BE2C (cell line): Measurements from ENCODE around the gene ESRRA.
"Not testable (repeated sequence)": the region's sequence is repeated elsewhere in the genome, so short reads cannot be mapped to it uniquely, and the experiment has no call there.

Experiments used
- DNase-seq: peaks from one replicate; pipeline ENCODE4 v3.0.0-alpha.2; 2020
- H3K27me3 ChIP-seq: fragments of 250-450 bp; sonication (Bioruptor Pico); 2 replicates; pipeline ENCODE4 v1.5.1; 2020; ENCODE audit warnings: mild to moderate bottlenecking
- H3K36me3 ChIP-seq: fragments of 250-450 bp; sonication (Bioruptor Pico); 2 replicates; pipeline ENCODE4 v1.5.1; 2020; ENCODE audit warnings: mild to moderate bottlenecking
- H3K4me1 ChIP-seq: fragments of 250-450 bp; sonication (Bioruptor Pico); 2 replicates; pipeline ENCODE4 v1.5.1; 2020
- H3K4me3 ChIP-seq: 2 replicates; pipeline ENCODE4 v1.5.1; 2011; ENCODE audit warnings: low read depth, low read length
- H3K9me3 ChIP-seq: fragments of 250-450 bp; sonication (Bioruptor Pico); 2 replicates; pipeline ENCODE4 v1.5.1; 2020
- TF ChIP-seq, protein P1 (sequence below): IDR thresholded peaks from 2 replicates; pipeline ENCODE4 v1.5.1; 2012; ENCODE audit warnings: mild to moderate bottlenecking, low read depth, low read length

The ESRRA gene

DNA sequence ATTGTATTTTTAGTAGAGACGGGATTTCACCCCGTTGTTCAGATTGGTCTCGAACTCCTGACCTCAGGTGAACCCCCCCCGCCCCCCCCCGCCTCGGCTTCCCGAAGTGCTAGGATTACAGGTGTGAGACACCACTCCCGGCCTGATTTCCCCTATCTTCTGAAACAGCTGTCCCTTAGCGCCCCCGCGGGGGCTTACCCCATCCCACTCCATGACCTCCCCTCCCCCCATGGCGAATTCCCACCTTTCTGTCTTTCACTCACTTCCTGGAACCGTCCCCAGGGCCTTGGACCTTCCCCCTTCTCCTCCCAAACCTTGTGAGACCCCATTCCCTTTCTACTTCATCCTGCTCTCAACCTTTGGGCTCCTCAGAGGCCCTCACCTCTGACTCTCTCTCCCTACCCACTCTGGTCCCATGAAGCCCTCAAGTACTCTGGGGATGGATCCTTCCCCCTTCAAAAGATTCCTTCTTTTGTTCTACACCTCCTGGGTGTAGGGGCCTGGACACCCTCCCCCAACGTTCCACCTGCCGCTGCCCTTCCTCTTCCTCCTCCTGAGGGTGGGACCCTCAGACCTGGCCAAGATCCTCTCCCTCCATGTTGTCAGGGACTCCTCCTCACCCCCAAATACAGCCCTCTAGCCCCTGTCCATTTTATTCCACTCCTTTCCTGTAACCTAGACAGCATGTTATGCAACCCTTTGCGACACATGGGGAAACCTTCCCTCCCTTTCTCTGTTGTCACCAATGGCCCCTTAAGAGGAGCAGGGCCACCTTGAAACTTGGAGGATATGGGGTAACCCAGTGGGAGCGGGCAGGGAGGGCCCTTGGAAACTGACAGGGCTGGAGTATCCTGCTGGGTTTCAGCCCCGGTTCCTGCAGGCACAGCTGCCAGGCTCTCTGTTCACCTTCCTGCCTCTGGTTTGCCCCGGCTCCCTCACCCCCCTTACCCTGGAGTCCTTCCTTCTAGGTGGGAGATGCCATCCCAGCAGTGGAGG lies 13.7 kb downstream of the ESRRA start:
- Histone ChIP-seq H3K4me1 (no peaks in the 10 kb centered on the region), H3K36me3 (0 out of 2 replicates have a peak, but pooled peaks cover 6% of the 10 kb centered on the region), H3K4me3 (peak overlapping the region; percentile 78), H3K27me3 (no peaks in the 10 kb centered on the region), H3K9me3 (no peaks in the 10 kb centered on the region)
- TF ChIP-seq, protein P1, sequence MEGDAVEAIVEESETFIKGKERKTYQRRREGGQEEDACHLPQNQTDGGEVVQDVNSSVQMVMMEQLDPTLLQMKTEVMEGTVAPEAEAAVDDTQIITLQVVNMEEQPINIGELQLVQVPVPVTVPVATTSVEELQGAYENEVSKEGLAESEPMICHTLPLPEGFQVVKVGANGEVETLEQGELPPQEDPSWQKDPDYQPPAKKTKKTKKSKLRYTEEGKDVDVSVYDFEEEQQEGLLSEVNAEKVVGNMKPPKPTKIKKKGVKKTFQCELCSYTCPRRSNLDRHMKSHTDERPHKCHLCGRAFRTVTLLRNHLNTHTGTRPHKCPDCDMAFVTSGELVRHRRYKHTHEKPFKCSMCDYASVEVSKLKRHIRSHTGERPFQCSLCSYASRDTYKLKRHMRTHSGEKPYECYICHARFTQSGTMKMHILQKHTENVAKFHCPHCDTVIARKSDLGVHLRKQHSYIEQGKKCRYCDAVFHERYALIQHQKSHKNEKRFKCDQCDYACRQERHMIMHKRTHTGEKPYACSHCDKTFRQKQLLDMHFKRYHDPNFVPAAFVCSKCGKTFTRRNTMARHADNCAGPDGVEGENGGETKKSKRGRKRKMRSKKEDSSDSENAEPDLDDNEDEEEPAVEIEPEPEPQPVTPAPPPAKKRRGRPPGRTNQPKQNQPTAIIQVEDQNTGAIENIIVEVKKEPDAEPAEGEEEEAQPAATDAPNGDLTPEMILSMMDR = no peak
- no peak for DNase-seq

DNA sequence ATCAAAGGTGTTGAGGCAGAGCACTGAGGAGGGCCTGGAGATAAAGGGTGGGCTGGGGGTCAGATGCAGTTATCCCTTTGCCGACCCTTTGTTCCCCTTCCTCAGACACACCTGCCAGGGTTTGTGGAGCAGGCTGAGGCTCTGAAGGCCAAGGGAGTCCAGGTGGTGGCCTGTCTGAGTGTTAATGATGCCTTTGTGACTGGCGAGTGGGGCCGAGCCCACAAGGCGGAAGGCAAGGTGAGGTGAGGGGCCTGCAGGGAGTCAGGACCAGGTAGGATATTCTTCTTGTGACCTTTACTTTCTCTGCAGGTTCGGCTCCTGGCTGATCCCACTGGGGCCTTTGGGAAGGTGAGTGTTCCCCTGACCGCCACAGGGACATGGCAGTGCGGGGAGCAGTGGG lies 15.2 kb downstream of the ESRRA start:
- H3K36me3 ChIP-seq = no peaks in the 10 kb centered on the region
- no peaks in the 10 kb centered on the region for H3K27me3 ChIP-seq
- TF ChIP-seq, protein P1 = no peak
- DNase-seq = no peak
- H3K4me3 ChIP-seq = no peak overlapping the region
- H3K4me1 ChIP-seq = no peaks in the 10 kb centered on the region
- H3K9me3 ChIP-seq = no peaks in the 10 kb centered on the region

DNA sequence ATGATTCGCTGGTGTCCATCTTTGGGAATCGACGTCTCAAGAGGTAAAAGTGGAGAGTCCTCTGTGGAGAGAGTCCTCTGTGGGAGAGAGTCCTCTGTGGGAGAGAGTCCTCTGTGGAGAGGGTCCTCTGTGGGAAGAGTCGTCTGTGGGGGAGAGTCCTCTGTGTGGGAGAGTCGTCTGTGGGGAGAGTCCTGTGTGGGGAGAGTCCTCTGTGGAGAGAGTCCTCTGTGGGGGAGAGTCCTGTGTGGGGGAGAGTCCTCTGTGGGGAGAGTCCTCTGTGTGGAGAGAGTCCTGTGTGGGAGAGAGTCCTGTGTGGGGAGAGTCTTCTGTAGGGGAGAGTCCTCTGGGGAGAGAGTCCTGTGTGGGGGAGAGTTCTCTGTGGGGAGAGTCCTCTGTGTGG lies 15.7 kb downstream of the ESRRA start:
- no peaks in the 10 kb centered on the region for H3K36me3 ChIP-seq
- no peak for DNase-seq
- TF ChIP-seq, protein P1 = no peak
- H3K9me3 ChIP-seq = no peaks in the 10 kb centered on the region
- H3K4me3 ChIP-seq = no peak overlapping the region
- no peaks in the 10 kb centered on the region for H3K27me3 ChIP-seq
- no peaks in the 10 kb centered on the region for H3K4me1 ChIP-seq

GRCh38 chr11:64321533-64321932 lies 16.2 kb downstream of the ESRRA start:
- H3K36me3 ChIP-seq = no peaks in the 10 kb centered on the region
- no peak for DNase-seq

GRCh38 chr11:64322925-64323260 lies 17.6 kb downstream of the ESRRA start:
- no peaks in the 10 kb centered on the region for H3K4me1 ChIP-seq
- TF ChIP-seq, protein P1 = no peak
- H3K27me3 ChIP-seq = no peaks in the 10 kb centered on the region
- H3K9me3 ChIP-seq = no peaks in the 10 kb centered on the region
- H3K36me3 ChIP-seq = no peaks in the 10 kb centered on the region
- no peak for DNase-seq
- no peak overlapping the region for H3K4me3 ChIP-seq

More at GRCh38 chr11:64321533-64321932, 16.2 kb downstream of the ESRRA start:
- Histone ChIP-seq H3K27me3 (no peaks in the 10 kb centered on the region), H3K4me3 (no peak overlapping the region), H3K9me3 (no peaks in the 10 kb centered on the region), H3K4me1 (no peaks in the 10 kb centered on the region)
- TF ChIP-seq, protein P1 = no peak

- TF ChIP-seq, protein P1 = no peak
- no peak for DNase-seq
- H3K4me1 ChIP-seq = no peaks in the 10 kb centered on the region
- no peaks in the 10 kb centered on the region for H3K9me3 ChIP-seq
- no peak overlapping the region for H3K4me3 ChIP-seq
- no peaks in the 10 kb centered on the region for H3K36me3 ChIP-seq
- H3K27me3 ChIP-seq = no peaks in the 10 kb centered on the region
These were observed 18.0 kb downstream of the ESRRA start for GRCh38 chr11:64323373-64323772.

GRCh38 chr11:64323984-64324383 lies 18.7 kb downstream of the ESRRA start:
- not testable (repeated sequence) for H3K9me3 ChIP-seq, H3K27me3 ChIP-seq, H3K36me3 ChIP-seq, DNase-seq, H3K4me3 ChIP-seq, H3K4me1 ChIP-seq
